ENCODE measurements around the gene SRRM2.

The SRRM2 gene

DNA sequence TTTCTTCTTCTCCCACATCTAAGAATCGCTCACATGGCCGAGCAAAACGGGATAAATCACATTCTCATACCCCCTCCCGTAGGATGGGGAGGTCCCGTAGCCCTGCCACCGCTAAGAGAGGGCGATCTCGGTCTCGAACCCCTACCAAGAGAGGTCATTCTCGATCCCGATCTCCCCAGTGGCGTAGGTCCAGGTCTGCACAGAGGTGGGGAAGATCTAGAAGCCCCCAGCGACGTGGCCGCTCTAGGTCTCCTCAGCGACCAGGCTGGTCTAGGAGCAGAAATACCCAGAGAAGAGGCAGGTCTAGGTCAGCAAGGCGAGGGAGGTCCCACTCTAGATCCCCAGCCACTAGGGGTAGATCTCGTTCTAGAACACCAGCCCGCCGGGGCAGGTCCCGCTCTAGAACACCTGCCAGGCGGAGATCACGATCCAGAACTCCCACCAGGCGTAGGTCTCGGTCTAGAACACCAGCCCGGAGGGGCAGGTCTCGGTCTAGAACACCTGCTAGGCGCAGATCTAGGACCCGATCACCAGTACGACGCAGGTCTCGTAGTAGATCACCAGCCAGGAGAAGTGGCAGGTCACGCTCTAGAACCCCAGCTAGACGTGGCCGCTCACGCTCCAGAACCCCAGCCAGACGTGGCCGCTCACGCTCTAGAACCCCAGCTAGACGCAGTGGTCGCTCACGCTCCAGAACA, 9.6 kb downstream of the SRRM2 start:
- Mint-ChIP-seq H3K4me1 (peaks cover 40% of the 10 kb centered on the region), H3K4me3 (no peak overlapping the region)

DNA sequence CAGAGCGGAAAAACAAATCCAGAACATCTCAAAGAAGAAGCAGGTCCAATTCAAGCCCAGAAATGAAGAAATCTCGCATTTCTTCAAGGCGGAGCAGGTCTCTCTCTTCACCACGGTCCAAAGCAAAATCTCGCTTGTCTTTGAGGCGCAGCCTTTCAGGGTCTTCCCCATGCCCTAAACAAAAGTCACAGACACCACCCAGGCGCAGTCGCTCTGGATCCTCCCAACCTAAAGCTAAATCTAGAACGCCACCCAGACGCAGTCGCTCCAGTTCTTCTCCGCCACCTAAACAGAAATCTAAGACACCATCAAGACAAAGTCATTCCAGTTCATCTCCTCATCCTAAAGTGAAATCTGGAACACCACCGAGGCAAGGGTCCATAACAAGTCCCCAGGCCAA, 10.3 kb downstream of the SRRM2 start:
- no peaks in the 10 kb centered on the region for H3K27me3 Mint-ChIP-seq
- H3K36me3 Mint-ChIP-seq = peaks cover 48% of the 10 kb centered on the region
- H3K4me1 Mint-ChIP-seq = peaks cover 34% of the 10 kb centered on the region

More for the DNA sequence above, 9.6 kb downstream of the SRRM2 start:
- H3K27me3 Mint-ChIP-seq = no peaks in the 10 kb centered on the region
- H3K27ac Mint-ChIP-seq = peak overlapping the region; percentile 53
- peaks cover 48% of the 10 kb centered on the region for H3K36me3 Mint-ChIP-seq
- no peaks in the 10 kb centered on the region for H3K9me3 Mint-ChIP-seq

GRCh38 chr16:2763173-2763572, 10.7 kb downstream of the SRRM2 start:
- Mint-ChIP-seq H3K9me3 (no peaks in the 10 kb centered on the region), H3K4me1 (peaks cover 32% of the 10 kb centered on the region), H3K27ac (no peak overlapping the region), H3K4me3 (no peak overlapping the region), H3K27me3 (no peaks in the 10 kb centered on the region), H3K36me3 (peaks cover 46% of the 10 kb centered on the region)

More for the DNA sequence above, 10.3 kb downstream of the SRRM2 start:
- H3K4me3 Mint-ChIP-seq = no peak overlapping the region
- H3K27ac Mint-ChIP-seq = no peak overlapping the region
- no peaks in the 10 kb centered on the region for H3K9me3 Mint-ChIP-seq

- peaks cover 45% of the 10 kb centered on the region for H3K36me3 Mint-ChIP-seq
These were observed 12.3 kb downstream of the SRRM2 start for GRCh38 chr16:2764718-2765117.

GRCh38 chr16:2765462-2766404, 13.3 kb downstream of the SRRM2 start:
- Mint-ChIP-seq H3K9me3 (no peaks in the 10 kb centered on the region), H3K4me3 (no peak overlapping the region), H3K27ac (no peak overlapping the region), H3K36me3 (peaks cover 43% of the 10 kb centered on the region), H3K27me3 (no peaks in the 10 kb centered on the region), H3K4me1 (peaks cover 18% of the 10 kb centered on the region)

More at GRCh38 chr16:2764718-2765117, 12.3 kb downstream of the SRRM2 start:
- Mint-ChIP-seq H3K27ac (no peak overlapping the region), H3K27me3 (no peaks in the 10 kb centered on the region), H3K9me3 (no peaks in the 10 kb centered on the region), H3K4me3 (no peak overlapping the region), H3K4me1 (peaks cover 25% of the 10 kb centered on the region)

DNA sequence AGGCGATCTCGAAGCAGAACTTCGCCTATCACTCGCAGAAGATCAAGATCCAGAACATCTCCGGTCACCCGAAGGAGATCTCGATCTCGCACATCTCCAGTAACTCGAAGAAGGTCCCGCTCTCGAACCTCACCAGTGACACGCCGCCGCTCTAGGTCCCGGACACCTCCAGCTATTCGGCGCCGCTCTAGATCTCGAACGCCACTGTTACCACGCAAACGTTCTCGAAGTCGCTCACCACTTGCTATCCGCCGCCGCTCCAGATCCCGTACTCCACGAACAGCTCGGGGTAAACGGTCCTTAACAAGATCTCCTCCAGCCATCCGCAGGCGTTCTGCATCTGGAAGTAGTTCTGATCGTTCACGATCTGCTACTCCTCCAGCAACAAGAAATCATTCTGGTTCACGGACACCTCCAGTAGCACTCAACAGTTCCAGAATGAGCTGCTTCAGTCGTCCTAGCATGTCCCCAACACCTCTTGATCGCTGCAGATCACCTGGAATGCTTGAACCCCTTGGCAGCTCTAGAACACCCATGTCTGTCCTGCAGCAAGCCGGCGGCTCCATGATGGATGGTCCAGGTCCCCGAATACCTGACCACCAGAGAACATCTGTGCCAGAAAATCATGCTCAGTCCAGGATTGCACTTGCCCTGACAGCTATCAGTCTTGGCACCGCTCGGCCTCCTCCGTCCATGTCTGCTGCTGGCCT, 14.1 kb downstream of the SRRM2 start:
- H3K27me3 Mint-ChIP-seq = no peaks in the 10 kb centered on the region
- H3K36me3 Mint-ChIP-seq = peaks cover 37% of the 10 kb centered on the region
- H3K4me3 Mint-ChIP-seq = no peak overlapping the region
- H3K9me3 Mint-ChIP-seq = no peaks in the 10 kb centered on the region
- peaks cover 12% of the 10 kb centered on the region for H3K4me1 Mint-ChIP-seq
- peak overlapping the region; percentile 35 for H3K27ac Mint-ChIP-seq

DNA sequence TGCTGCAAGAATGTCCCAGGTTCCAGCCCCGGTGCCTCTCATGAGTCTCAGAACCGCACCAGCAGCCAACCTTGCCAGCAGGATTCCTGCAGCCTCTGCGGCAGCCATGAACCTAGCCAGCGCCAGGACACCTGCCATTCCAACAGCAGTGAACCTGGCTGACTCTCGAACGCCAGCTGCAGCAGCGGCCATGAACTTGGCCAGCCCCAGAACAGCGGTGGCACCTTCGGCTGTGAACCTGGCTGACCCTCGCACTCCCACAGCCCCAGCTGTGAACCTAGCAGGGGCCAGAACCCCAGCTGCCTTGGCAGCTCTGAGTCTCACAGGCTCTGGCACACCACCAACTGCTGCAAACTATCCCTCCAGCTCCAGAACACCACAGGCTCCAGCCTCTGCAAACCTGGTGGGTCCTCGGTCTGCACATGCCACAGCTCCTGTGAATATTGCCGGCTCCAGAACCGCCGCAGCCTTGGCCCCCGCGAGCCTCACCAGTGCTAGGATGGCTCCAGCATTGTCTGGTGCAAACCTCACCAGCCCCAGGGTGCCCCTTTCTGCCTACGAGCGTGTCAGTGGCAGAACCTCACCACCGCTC, 14.8 kb downstream of the SRRM2 start:
- no peak overlapping the region for H3K4me3 Mint-ChIP-seq
- H3K27me3 Mint-ChIP-seq = no peaks in the 10 kb centered on the region
- no peaks in the 10 kb centered on the region for H3K9me3 Mint-ChIP-seq
- H3K4me1 Mint-ChIP-seq = peaks cover 12% of the 10 kb centered on the region
- peaks cover 34% of the 10 kb centered on the region for H3K36me3 Mint-ChIP-seq
- no peak overlapping the region for H3K27ac Mint-ChIP-seq

DNA sequence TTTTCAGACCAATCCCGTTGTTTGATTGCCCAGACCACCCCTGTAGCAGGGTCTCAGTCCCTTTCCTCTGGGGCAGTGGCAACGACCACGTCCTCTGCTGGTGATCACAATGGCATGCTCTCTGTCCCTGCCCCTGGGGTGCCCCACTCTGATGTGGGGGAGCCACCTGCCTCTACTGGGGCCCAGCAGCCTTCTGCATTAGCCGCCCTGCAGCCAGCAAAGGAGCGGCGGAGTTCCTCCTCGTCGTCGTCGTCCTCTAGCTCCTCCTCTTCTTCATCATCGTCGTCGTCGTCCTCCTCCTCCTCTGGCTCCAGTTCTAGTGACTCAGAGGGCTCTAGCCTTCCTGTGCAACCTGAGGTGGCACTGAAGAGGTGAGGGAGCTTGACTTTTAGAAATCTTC, 15.5 kb downstream of the SRRM2 start:
- no peak overlapping the region for H3K27ac Mint-ChIP-seq
- H3K9me3 Mint-ChIP-seq = no peaks in the 10 kb centered on the region
- H3K4me1 Mint-ChIP-seq = peaks cover 12% of the 10 kb centered on the region
- H3K4me3 Mint-ChIP-seq = no peak overlapping the region
- no peaks in the 10 kb centered on the region for H3K27me3 Mint-ChIP-seq
- H3K36me3 Mint-ChIP-seq = peaks cover 32% of the 10 kb centered on the region

GRCh38 chr16:2768403-2769089, 16.1 kb downstream of the SRRM2 start:
- peak overlapping the region; percentile 23 for H3K27ac Mint-ChIP-seq
- H3K4me1 Mint-ChIP-seq = peaks cover 12% of the 10 kb centered on the region
- peaks cover 26% of the 10 kb centered on the region for H3K36me3 Mint-ChIP-seq
- no peaks in the 10 kb centered on the region for H3K9me3 Mint-ChIP-seq
- no peaks in the 10 kb centered on the region for H3K27me3 Mint-ChIP-seq
- H3K4me3 Mint-ChIP-seq = no peak overlapping the region

GRCh38 chr16:2769100-2769529, 16.7 kb downstream of the SRRM2 start:
- peaks cover 20% of the 10 kb centered on the region for H3K36me3 Mint-ChIP-seq
- H3K27ac Mint-ChIP-seq = no peak overlapping the region
- no peak overlapping the region for H3K4me3 Mint-ChIP-seq
- peaks cover 12% of the 10 kb centered on the region for H3K4me1 Mint-ChIP-seq
- H3K27me3 Mint-ChIP-seq = no peaks in the 10 kb centered on the region
- no peaks in the 10 kb centered on the region for H3K9me3 Mint-ChIP-seq

GRCh38 chr16:2769675-2770056, 17.2 kb downstream of the SRRM2 start:
- Mint-ChIP-seq H3K4me1 (peaks cover 16% of the 10 kb centered on the region), H3K4me3 (no peak overlapping the region), H3K9me3 (no peaks in the 10 kb centered on the region), H3K36me3 (peaks cover 20% of the 10 kb centered on the region), H3K27ac (peak overlapping the region; percentile 41), H3K27me3 (no peaks in the 10 kb centered on the region)

DNA sequence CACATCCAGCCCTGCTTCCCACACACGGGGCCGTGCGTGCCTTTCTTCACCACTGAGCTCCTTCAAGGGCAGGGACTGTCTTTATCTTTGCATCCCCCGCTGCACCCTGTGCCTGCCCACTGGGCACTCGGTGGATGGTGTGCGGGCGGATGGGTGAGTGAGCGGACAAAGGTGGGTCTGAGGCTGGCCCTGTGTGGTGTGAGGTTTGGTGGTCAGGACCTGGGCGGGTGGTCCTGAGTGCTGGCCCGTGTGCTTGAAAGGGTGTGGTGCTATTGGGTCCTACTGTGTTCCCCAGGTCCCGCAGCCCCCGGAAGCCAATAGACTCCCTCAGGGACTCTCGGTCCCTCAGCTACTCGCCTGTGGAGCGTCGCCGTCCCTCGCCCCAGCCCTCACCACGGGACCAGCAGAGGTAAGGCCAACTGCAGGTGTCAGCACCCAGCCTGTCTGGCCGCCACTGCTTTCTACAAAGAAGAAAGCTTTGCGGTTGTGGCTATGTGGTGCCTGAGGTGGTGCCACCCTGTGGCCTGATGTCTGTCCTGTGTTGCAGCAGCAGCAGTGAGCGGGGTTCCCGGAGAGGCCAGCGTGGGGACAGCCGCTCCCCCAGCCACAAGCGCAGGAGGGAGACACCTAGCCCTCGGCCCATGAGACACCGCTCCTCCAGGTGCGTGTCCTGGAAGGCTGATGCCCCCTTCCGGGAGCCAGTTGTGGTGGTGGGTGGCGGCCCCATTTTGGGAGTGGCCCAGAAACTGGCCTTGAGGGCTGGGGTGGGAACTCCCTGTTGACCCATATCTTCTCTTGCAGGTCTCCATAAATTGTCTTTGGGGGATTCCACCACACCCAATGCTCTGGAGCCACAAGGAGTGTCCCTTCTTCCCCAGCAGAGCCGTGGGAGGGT, 17.9 kb downstream of the SRRM2 start:
- Mint-ChIP-seq H3K9me3 (no peaks in the 10 kb centered on the region), H3K4me3 (no peak overlapping the region), H3K4me1 (peaks cover 17% of the 10 kb centered on the region), H3K27ac (peak overlapping the region; percentile 41), H3K27me3 (no peaks in the 10 kb centered on the region), H3K36me3 (peaks cover 19% of the 10 kb centered on the region)

- peaks cover 20% of the 10 kb centered on the region for H3K4me1 Mint-ChIP-seq
- H3K27ac Mint-ChIP-seq = peak overlapping the region; percentile 51
- no peaks in the 10 kb centered on the region for H3K9me3 Mint-ChIP-seq
These were observed 19.3 kb downstream of the SRRM2 start for GRCh38 chr16:2771496-2772402.

More at GRCh38 chr16:2771496-2772402, 19.3 kb downstream of the SRRM2 start:
- H3K36me3 Mint-ChIP-seq = peaks cover 10% of the 10 kb centered on the region
- no peaks in the 10 kb centered on the region for H3K27me3 Mint-ChIP-seq
- no peak overlapping the region for H3K4me3 Mint-ChIP-seq
